H1 (cell line): ENCODE measurements around the gene BCAS4. TPM values are rescaled to one million over a fixed set of nuclear protein-coding genes. Genes with fewer than 3 reads are reported as not detected.
"Not testable (repeated sequence)": the region's sequence is repeated elsewhere in the genome, so short reads cannot be mapped to it uniquely, and the experiment has no call there.

Source experiments
- CTCF ChIA-PET: fragments of 300-600 bp; sonication (Branson Sonifier 250); formaldehyde crosslinking; loops from one replicate; lab custom pipeline; 2021; ENCODE audit not compliant: partially characterized antibody; lab: Charles Lee
- POLR2A ChIA-PET: fragments of 300-600 bp; sonication (Branson Sonifier 250); formaldehyde crosslinking; loops from one replicate; lab custom pipeline; 2021; ENCODE audit warnings: inconsistent platforms; ENCODE audit not compliant: partially characterized antibody; lab: Charles Lee
- DNase-seq, 2 experiments: peaks; one replicate each; pipeline versions ENCODE4 v3.0.0 to v3.0.0-alpha.2; 2010 to 2022; ENCODE audit warnings: low spot score in 2 of 2, low read depth in 1 of 2, mixed read lengths in 1 of 2
- FAIRE-seq: peaks from 2 replicates; lab custom pipeline; 2011; peaks lifted over from hg19 to GRCh38; lab: Jason Lieb, UNC
- H2AFZ ChIP-seq: 2 replicates; pipeline ENCODE4 v1.8.1; 2012; ENCODE audit warnings: low read length, inconsistent platforms
- H2AK5ac ChIP-seq: 2 replicates; pipeline ENCODE4 v1.6.1; 2013; ENCODE audit warnings: low read depth, low read length
- H2BK120ac ChIP-seq: replicated peaks from 2 replicates; pipeline ENCODE3; 2013; ENCODE audit warnings: low read depth, low read length, inconsistent platforms
- H2BK12ac ChIP-seq: 2 replicates; pipeline ENCODE4 v1.6.1; 2013; ENCODE audit warnings: low read depth, low read length
- H2BK15ac ChIP-seq: 2 replicates; pipeline ENCODE4 v1.6.1; 2013; ENCODE audit warnings: low read length
- H2BK20ac ChIP-seq: 2 replicates; pipeline ENCODE4 v1.6.1; 2013; ENCODE audit warnings: low read length
- H2BK5ac ChIP-seq: 2 replicates; pipeline ENCODE4 v1.6.1; 2013; ENCODE audit warnings: low read depth, low read length
- H3K14ac ChIP-seq: 2 replicates; pipeline ENCODE4 v1.6.1; 2013; ENCODE audit warnings: inconsistent platforms; ENCODE audit not compliant: insufficient read length
- H3K18ac ChIP-seq: 2 replicates; pipeline ENCODE4 v1.6.1; 2013; ENCODE audit warnings: low read length; ENCODE audit errors: extremely low read depth
- H3K23ac ChIP-seq: 2 replicates; pipeline ENCODE4 v1.6.1; 2013; ENCODE audit warnings: inconsistent platforms; ENCODE audit not compliant: insufficient read length
- H3K23me2 ChIP-seq: 2 replicates; pipeline ENCODE4 v1.6.1; 2013; ENCODE audit warnings: low read depth, low read length
- H3K27ac ChIP-seq: 2 replicates; pipeline ENCODE4 v1.6.1; 2011; ENCODE audit warnings: low read depth, low read length, inconsistent platforms
- H3K27me3 ChIP-seq, 4 experiments: replicated peaks in 1 of 4; 1 replicate in 1 of 4; 2 replicates in 3 of 4; pipeline versions ENCODE4 v1.6.1 to v1.8.1; 2011 to 2013; ENCODE audit warnings: low read length in 3 of 4, mild to moderate bottlenecking in 3 of 4, inconsistent platforms in 2 of 4, mixed read lengths in 2 of 4, moderate library complexity in 1 of 4; ENCODE audit not compliant: control insufficient read depth in 3 of 4, insufficient read depth in 3 of 4; ENCODE audit errors: extremely low read depth in 1 of 4
- H3K36me3 ChIP-seq, 4 experiments: 2 replicates each; pipeline versions ENCODE4 v1.6.1 to v1.8.1; 2011 to 2013; ENCODE audit warnings: mild to moderate bottlenecking in 4 of 4, low read length in 3 of 4, moderate library complexity in 2 of 4, control low read depth in 1 of 4, inconsistent platforms in 1 of 4; ENCODE audit not compliant: insufficient read depth in 4 of 4, control insufficient read depth in 2 of 4
- H3K4ac ChIP-seq: replicated peaks from 2 replicates; pipeline ENCODE3; 2013; ENCODE audit warnings: low read length, low read depth, mixed read lengths, inconsistent platforms; ENCODE audit not compliant: insufficient read length
- H3K4me1 ChIP-seq, 4 experiments: replicated peaks in 1 of 4; 1 replicate in 1 of 4; 2 replicates in 3 of 4; pipeline versions ENCODE4 v1.6.1 to v1.8.1; 2011 to 2013; ENCODE audit warnings: low read length in 3 of 4, inconsistent platforms in 2 of 4, mixed read lengths in 1 of 4; ENCODE audit not compliant: insufficient read depth in 4 of 4, control insufficient read depth in 3 of 4
- H3K4me2 ChIP-seq, 2 experiments: 2 replicates each; pipeline versions ENCODE4 v1.6.1 to v1.8.1; 2011 to 2013; ENCODE audit warnings: low read depth in 2 of 2, low read length in 2 of 2, control low read depth in 1 of 2, inconsistent platforms in 1 of 2, mild to moderate bottlenecking in 1 of 2; ENCODE audit not compliant: insufficient read depth in 1 of 2
- H3K4me3 ChIP-seq, 4 experiments: fragments of 200-600, 300-600 bp in 1 of 4; sonication (generic), shearing (Covaris generic), sonication (Bioruptor Twin) in 1 of 4; 2 replicates each; pipeline versions ENCODE4 v1.5.1 to v1.8.1; 2011 to 2016; ENCODE audit warnings: low read length in 4 of 4, low read depth in 3 of 4, control low read depth in 2 of 4, inconsistent platforms in 2 of 4, mild to moderate bottlenecking in 2 of 4, mixed read lengths in 1 of 4, moderate library complexity in 1 of 4; ENCODE audit not compliant: insufficient read depth in 2 of 4; ENCODE audit errors: extremely low read depth in 1 of 4
- H3K56ac ChIP-seq: replicated peaks from 2 replicates; pipeline ENCODE3; 2013; ENCODE audit warnings: low read depth, mild to moderate bottlenecking, mixed read lengths, low read length, inconsistent platforms; ENCODE audit not compliant: insufficient read length
- H3K79me1 ChIP-seq: 2 replicates; pipeline ENCODE4 v1.6.1; 2013; ENCODE audit warnings: low read depth, low read length, control low read depth
- H3K79me2 ChIP-seq, 2 experiments: 2 replicates each; pipeline versions ENCODE4 v1.6.1 to v1.8.1; 2012 to 2013; ENCODE audit warnings: low read length in 2 of 2, mild to moderate bottlenecking in 2 of 2, inconsistent platforms in 1 of 2; ENCODE audit not compliant: insufficient read depth in 2 of 2, control insufficient read depth in 1 of 2
- H3K9ac ChIP-seq, 4 experiments: replicated peaks in 1 of 4; 1 replicate in 1 of 4; 2 replicates in 3 of 4; pipeline versions ENCODE4 v1.6.1 to v1.8.1; 2011 to 2013; ENCODE audit warnings: low read depth in 3 of 4, low read length in 3 of 4, control low read depth in 2 of 4, mild to moderate bottlenecking in 2 of 4, moderate library complexity in 2 of 4, inconsistent platforms in 1 of 4; ENCODE audit errors: extremely low read depth in 1 of 4
- H3K9me3 ChIP-seq, 2 experiments: 2 replicates each; pipeline versions ENCODE4 v1.6.1 to v1.8.1; 2012 to 2013; ENCODE audit warnings: mild to moderate bottlenecking in 2 of 2, moderate library complexity in 2 of 2, control low read depth in 1 of 2, inconsistent platforms in 1 of 2, low read depth in 1 of 2, low read length in 1 of 2, mixed read lengths in 1 of 2; ENCODE audit not compliant: insufficient read depth in 2 of 2
- H4K20me1 ChIP-seq, 2 experiments: replicated peaks in 1 of 2; 2 replicates each; pipeline versions ENCODE3 to v1.8.1; 2011 to 2013; ENCODE audit warnings: inconsistent platforms in 2 of 2, low read length in 2 of 2, mild to moderate bottlenecking in 1 of 2; ENCODE audit not compliant: insufficient read depth in 2 of 2, control insufficient read depth in 1 of 2
- H4K5ac ChIP-seq: 2 replicates; pipeline ENCODE4 v1.6.1; 2013; ENCODE audit warnings: low read length, low read depth, mixed read lengths, inconsistent platforms; ENCODE audit not compliant: insufficient read length
- H4K8ac ChIP-seq: 2 replicates; pipeline ENCODE4 v1.8.0; 2013; ENCODE audit warnings: mild to moderate bottlenecking, moderate library complexity, low read length, inconsistent platforms; ENCODE audit not compliant: insufficient read depth; ENCODE audit errors: extremely low read depth
- H4K91ac ChIP-seq: replicated peaks from 2 replicates; pipeline ENCODE3; 2013; ENCODE audit warnings: low read length, mixed read lengths, inconsistent platforms; ENCODE audit not compliant: insufficient read length
- WGBS, 2 experiments: shearing (Covaris generic) in 1 of 2; methylation state at CpG; one replicate each; pipeline versions ENCODE4 v1.1.6 to v1.1.7; 2013 to 2015; ENCODE audit warnings: low lambda C conversion rate in 2 of 2, mixed read lengths in 2 of 2, inconsistent platforms in 1 of 2, low coverage in 1 of 2, missing lambda C conversion rate in 1 of 2; ENCODE audit not compliant: insufficient replicate concordance in 2 of 2, insufficient coverage in 1 of 2, insufficient read length in 1 of 2; ENCODE audit errors: extremely low coverage in 1 of 2, missing lambda C conversion rate in 1 of 2; 5-methylcytosine and 5-hydroxymethylcytosine counted together
- polyA plus RNA-seq, 7 experiments: library from polyadenylated mRNA; depleted of rRNA in 3 of 7; stranded (reverse) in 5 of 7; unstranded in 2 of 7; fragments of >200 nt in 5 of 7; fragments of 200-250 nt in 2 of 7; gene quantifications; 1 replicate in 5 of 7; 2 replicates in 1 of 7; 4 replicates in 1 of 7; pipeline versions ENCODE4 v1.2.1 to v1.2.3, GENCODE V29; 2011 to 2013; ENCODE audit warnings: missing spikeins in 2 of 7, mixed read lengths in 2 of 7
- total RNA-seq: library from RNA; stranded (reverse); fragmentation: NEBNext Ultra II Directional; extraction: Animal tissue kit (Norgen Biotek cat#: 25700); gene quantifications from 2 replicates; pipeline ENCODE4 v1.2.1, GENCODE V29; 2021

Gene BCAS4
- total and polyA plus RNA-seq, 2 of the 8 experiments (the other 6 are each of a cell fraction or from before 2014, with no cell fraction given), result 21.2 to 23.6 TPM

DNA sequence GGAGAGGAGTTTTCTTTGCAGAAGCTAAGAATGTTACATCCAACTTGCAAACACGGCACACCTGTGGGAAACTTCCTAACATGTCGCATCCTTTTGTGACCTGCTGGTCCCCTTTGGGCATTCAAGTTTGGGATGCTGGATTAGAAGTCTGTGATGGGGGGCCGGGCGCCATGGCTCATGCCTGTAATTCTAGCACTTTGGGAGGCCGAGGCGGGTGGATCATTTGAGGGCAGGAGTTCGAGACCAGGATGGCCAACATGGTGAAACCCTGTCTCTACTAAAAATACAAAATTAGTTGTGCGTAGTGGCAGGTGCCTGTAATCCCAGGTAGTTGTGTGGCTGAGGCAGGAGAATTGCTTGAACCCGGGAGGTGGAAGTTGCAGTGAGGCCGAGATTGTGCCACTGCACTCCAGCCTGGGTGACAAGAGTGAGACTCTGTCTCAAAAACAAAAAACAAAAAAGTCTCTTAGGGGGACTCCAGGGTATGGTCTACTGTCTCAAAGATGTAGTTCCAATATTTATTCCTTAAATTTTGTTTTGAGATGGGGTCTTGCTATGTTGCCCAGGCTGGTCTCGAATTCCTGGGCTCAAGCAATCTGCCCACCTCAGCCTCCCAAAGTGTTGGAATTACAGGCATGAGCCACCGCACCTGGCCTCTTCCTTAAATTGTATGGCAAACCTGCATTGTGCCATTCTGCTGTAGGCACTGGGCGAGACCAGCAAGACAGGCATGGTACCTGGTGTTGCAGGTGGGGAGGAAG lies 6.3 kb downstream of the BCAS4 start:
- DNase-seq, H2AFZ ChIP-seq, H2BK120ac ChIP-seq, H2AK5ac ChIP-seq, H2BK12ac ChIP-seq, H3K14ac ChIP-seq, H3K79me1 ChIP-seq, H3K23ac ChIP-seq, H3K23me2 ChIP-seq, H4K91ac ChIP-seq, H3K56ac ChIP-seq, H3K18ac ChIP-seq, H4K8ac ChIP-seq, H3K27me3 ChIP-seq, H3K4me2 ChIP-seq, H3K4ac ChIP-seq, H2BK15ac ChIP-seq, H2BK20ac ChIP-seq, H4K5ac ChIP-seq, H2BK5ac ChIP-seq, H3K79me2 ChIP-seq, H3K27ac ChIP-seq, H3K9me3 ChIP-seq, H3K36me3 ChIP-seq, FAIRE-seq, H3K9ac ChIP-seq, H4K20me1 ChIP-seq, H3K4me3 ChIP-seq: not testable (repeated sequence)
- ChIA-PET CTCF (interaction anchor here (1.0 to 1.6 kb wide), 5 partner anchors 10 to 186 kb away, joined by 3 to 6 read pairs (median 4); no protein-coding TSS in a partner anchor), POLR2A (interaction anchor here (1.0 to 3.2 kb wide), 3 partner anchors 86 to 128 kb away, joined by 3 to 12 read pairs (median 3); no protein-coding TSS in a partner anchor)
- H3K4me1 ChIP-seq, result peaks cover 0 to 13% (median 3%) of the 10 kb centered on the region in 4 experiments; a peak in 5 of 7 replicates
- 87% methylated on average over 13 of the region's 13 CpGs; no CpG with 5 or more reads in 1 of the 2 experiments for WGBS, 2 experiments
